Right atrium auricular region (tissue), 2 donors: ENCODE measurements around the gene GRM1. TPM values are rescaled to one million over a fixed set of nuclear protein-coding genes. Genes with fewer than 3 reads are reported as not detected.

Experiments
- DNase-seq: peaks from one replicate; pipeline ENCODE4 v3.0.0-alpha.2; 2019; ENCODE audit warnings: low spot score
- H3K27ac ChIP-seq, 2 donors: fragments of 200-600 bp; sonication (generic); 1 replicate in 1 of 2; 2 replicates in 1 of 2; pipeline ENCODE4 v1.5.1; 2016 to 2019
- H3K27me3 ChIP-seq, 2 donors: fragments of 200-600 bp; sonication (generic); one replicate each; pipeline versions ENCODE4 v1.5.1 to v1.6.0; 2017 to 2019
- H3K36me3 ChIP-seq: fragments of 200-600 bp; sonication (generic); one replicate; pipeline ENCODE4 v1.5.1; 2016
- H3K4me1 ChIP-seq, 2 donors: fragments of 200-600 bp; sonication (generic); one replicate each; pipeline versions ENCODE4 v1.5.1 to v1.6.0; 2017 to 2019
- H3K4me3 ChIP-seq, 2 donors: fragments of 200-600 bp; sonication (generic); 1 replicate in 1 of 2; 2 replicates in 1 of 2; pipeline ENCODE4 v1.5.1; 2017 to 2019; ENCODE audit warnings: mild to moderate bottlenecking in 1 of 2, moderate library complexity in 1 of 2
- H3K9me3 ChIP-seq, 2 donors: fragments of 200-600 bp; sonication (generic); one replicate each; pipeline ENCODE4 v1.5.1; 2019
- CTCF ChIP-seq, 2 donors: fragments of 200-600 bp; sonication (generic); IDR thresholded peaks; one replicate each; pipeline ENCODE4 v1.5.1; 2019; ENCODE audit warnings: antibody characterized with exemption in 2 of 2
- total RNA-seq, 2 donors: library from RNA; depleted of rRNA; stranded (reverse); fragments of >200 nt; gene quantifications; one replicate each; pipeline ENCODE4 v1.1.0, GENCODE V29; 2016

The GRM1 gene
- total RNA-seq, 2 donors from 2014 or later: 0.07 to 0.08 TPM

- no peaks in the 10 kb centered on the region for H3K9me3 ChIP-seq
- no peak for TF ChIP-seq CTCF (IDR thresholded peaks at IDR 0.05)
- no peak overlapping the region for H3K27ac ChIP-seq
Measured at GRCh38 chr6:146410851-146411595, 382.2 kb downstream of the GRM1 start.

GRCh38 chr6:146419576-146419975 lies 390.7 kb downstream of the GRM1 start:
- Histone ChIP-seq H3K9me3 (no peaks in the 10 kb centered on the region), H3K27ac (no peak overlapping the region), H3K4me1 (no peaks in the 10 kb centered on the region), H3K4me3 (no peak overlapping the region), H3K27me3 (no peaks in the 10 kb centered on the region), H3K36me3 (no peaks in the 10 kb centered on the region)
- no peak for DNase-seq
- TF ChIP-seq CTCF (IDR thresholded peaks at IDR 0.05): no peak

More at GRCh38 chr6:146410851-146411595, 382.2 kb downstream of the GRM1 start:
- H3K4me3 ChIP-seq: no peak overlapping the region
- H3K36me3 ChIP-seq: no peaks in the 10 kb centered on the region
- no peaks in the 10 kb centered on the region for H3K4me1 ChIP-seq
- H3K27me3 ChIP-seq: no peaks in the 10 kb centered on the region
- DNase-seq: no peak

GRCh38 chr6:146420255-146420654 lies 391.4 kb downstream of the GRM1 start:
- TF ChIP-seq CTCF (IDR thresholded peaks at IDR 0.05): no peak
- Histone ChIP-seq H3K27me3 (no peaks in the 10 kb centered on the region), H3K4me1 (no peaks in the 10 kb centered on the region), H3K36me3 (no peaks in the 10 kb centered on the region), H3K4me3 (no peak overlapping the region), H3K27ac (no peak overlapping the region), H3K9me3 (no peaks in the 10 kb centered on the region)
- DNase-seq: no peak

- Histone ChIP-seq H3K27me3 (no peaks in the 10 kb centered on the region), H3K4me1 (no peaks in the 10 kb centered on the region), H3K27ac (no peak overlapping the region), H3K9me3 (no peaks in the 10 kb centered on the region), H3K36me3 (no peaks in the 10 kb centered on the region), H3K4me3 (no peak overlapping the region)
- no peak for TF ChIP-seq CTCF (IDR thresholded peaks at IDR 0.05)
- no peak for DNase-seq
Measured at GRCh38 chr6:146422789-146423375, 394.0 kb downstream of the GRM1 start.

- Histone ChIP-seq H3K27me3 (no peaks in the 10 kb centered on the region), H3K36me3 (no peaks in the 10 kb centered on the region), H3K4me3 (no peak overlapping the region), H3K27ac (no peak overlapping the region), H3K9me3 (no peaks in the 10 kb centered on the region), H3K4me1 (no peaks in the 10 kb centered on the region)
- DNase-seq: no peak
- TF ChIP-seq CTCF (IDR thresholded peaks at IDR 0.05): no peak
Measured at GRCh38 chr6:146423452-146423851, 394.6 kb downstream of the GRM1 start.
